Stomach (tissue), 4 donors: ENCODE results near the gene MEG3.

Experiments
- POLR2A ChIP-seq, 4 donors: fragments of 450-650 bp; IDR thresholded peaks; one replicate each; pipeline ENCODE4 v1.6.1; 2016; ENCODE audit warnings: antibody characterized with exemption in 4 of 4, control low read depth in 2 of 4, mild to moderate bottlenecking in 1 of 4, moderate library complexity in 1 of 4
- TF ChIP-seq, protein P1 (sequence below), 7 experiments: fragments of 450-650 bp in 4 of 7; fragments of 200-600 bp in 3 of 7; sonication (generic) in 3 of 7; IDR thresholded peaks; one replicate each; pipeline ENCODE4 v1.5.1; 2016 to 2019; ENCODE audit warnings: antibody characterized with exemption in 7 of 7, control low read depth in 2 of 7, mild to moderate bottlenecking in 1 of 7

DNA sequence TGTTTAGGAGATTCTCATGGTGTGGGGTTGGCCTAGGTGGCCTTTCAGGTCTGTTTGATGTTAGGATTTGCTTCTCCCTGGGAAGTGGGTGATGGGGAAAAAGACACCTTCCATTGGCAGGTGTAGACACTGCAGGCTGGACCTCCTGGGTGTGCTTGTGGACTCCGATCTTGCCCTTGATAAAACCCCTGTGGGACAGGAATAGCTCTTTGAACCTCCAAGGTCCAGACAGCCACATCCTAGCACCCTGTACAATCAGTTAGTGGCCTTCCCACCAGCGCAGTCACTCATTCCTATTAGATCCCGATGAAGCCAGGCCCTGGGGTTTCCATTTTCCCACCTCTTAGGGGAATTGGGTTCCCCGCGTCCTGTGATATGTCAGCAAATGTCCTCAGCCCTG is 28.5 kb downstream of the MEG3 start:
- TF ChIP-seq, protein P1, sequence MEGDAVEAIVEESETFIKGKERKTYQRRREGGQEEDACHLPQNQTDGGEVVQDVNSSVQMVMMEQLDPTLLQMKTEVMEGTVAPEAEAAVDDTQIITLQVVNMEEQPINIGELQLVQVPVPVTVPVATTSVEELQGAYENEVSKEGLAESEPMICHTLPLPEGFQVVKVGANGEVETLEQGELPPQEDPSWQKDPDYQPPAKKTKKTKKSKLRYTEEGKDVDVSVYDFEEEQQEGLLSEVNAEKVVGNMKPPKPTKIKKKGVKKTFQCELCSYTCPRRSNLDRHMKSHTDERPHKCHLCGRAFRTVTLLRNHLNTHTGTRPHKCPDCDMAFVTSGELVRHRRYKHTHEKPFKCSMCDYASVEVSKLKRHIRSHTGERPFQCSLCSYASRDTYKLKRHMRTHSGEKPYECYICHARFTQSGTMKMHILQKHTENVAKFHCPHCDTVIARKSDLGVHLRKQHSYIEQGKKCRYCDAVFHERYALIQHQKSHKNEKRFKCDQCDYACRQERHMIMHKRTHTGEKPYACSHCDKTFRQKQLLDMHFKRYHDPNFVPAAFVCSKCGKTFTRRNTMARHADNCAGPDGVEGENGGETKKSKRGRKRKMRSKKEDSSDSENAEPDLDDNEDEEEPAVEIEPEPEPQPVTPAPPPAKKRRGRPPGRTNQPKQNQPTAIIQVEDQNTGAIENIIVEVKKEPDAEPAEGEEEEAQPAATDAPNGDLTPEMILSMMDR (IDR thresholded peaks at IDR 0.05): no peak
- TF ChIP-seq POLR2A (IDR thresholded peaks at IDR 0.05): no peak
